Measurements from ENCODE around the gene XIRP1.
"Not testable (repeated sequence)": the region's sequence is repeated elsewhere in the genome, so short reads cannot be mapped to it uniquely, and the experiment has no call there.

XIRP1 gene

GRCh38 chr3:39185959-39186691 is 6.3 kb downstream of the XIRP1 start:
- DNase-seq = no peak

GRCh38 chr3:39185326-39185958 is 7.0 kb downstream of the XIRP1 start:
- no peak for DNase-seq

DNA sequence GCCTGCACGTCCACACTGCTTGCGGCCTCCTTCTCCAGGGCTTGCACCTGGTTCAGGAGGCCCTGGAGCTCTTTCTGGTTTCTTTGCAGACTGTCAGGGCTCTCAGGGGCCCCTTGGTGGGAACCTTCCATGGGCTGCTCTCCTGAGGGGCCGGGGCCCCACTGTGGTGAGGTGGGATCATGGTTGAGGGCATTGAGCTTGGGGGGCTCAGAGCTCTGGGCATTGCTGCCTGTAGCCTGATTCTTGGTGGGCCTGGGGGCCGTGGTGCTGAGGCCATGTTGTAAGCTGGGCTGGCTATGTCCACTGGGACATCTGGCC is 7.5 kb downstream of the XIRP1 start:
- no peak for DNase-seq

DNA sequence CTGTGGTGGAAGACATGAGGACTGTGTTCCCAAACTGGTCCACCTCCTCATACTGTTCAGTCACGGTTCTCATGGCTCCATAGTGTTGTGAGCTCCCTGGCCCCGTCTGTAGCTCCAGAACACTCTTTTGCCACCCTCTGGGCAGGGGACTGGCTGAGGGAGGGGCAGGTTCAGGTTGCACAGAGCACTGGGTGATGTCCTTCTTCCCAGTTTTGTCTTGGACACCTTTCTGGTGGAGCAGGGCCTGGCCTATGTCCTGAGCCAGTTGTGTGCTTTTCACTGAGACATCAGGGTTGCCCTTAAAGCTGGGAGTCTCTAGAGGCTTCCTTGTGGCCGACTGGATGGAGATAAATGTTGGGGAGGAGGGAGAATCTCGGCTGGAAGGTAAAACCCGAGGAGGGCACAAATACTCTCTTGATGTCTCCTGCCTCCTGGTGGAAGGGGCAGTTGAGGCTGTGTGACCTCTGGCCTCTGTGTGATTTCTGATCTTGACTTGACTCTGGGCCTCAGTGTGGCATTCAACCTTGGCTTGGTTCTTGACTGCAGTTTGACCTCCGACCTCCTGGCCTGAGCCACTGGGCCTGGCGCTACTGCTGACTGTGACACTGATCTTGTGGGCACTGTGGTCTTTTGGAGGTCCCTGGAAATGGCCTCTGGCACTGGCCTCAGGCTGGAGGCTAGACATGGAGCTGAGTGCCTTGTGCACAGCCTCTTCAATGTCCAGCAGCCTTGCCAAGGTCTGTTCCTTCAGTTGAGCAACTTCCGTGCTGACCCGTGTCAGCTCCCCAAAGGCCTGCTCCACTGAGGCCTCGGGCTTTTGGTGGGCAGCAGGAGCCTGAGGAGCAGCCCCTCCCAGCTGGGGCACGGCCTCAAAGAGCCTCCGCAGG is 8.1 kb downstream of the XIRP1 start:
- no peak for DNase-seq

- DNase-seq = no peak
Measured at GRCh38 chr3:39183211-39184080, 8.9 kb downstream of the XIRP1 start.

DNA sequence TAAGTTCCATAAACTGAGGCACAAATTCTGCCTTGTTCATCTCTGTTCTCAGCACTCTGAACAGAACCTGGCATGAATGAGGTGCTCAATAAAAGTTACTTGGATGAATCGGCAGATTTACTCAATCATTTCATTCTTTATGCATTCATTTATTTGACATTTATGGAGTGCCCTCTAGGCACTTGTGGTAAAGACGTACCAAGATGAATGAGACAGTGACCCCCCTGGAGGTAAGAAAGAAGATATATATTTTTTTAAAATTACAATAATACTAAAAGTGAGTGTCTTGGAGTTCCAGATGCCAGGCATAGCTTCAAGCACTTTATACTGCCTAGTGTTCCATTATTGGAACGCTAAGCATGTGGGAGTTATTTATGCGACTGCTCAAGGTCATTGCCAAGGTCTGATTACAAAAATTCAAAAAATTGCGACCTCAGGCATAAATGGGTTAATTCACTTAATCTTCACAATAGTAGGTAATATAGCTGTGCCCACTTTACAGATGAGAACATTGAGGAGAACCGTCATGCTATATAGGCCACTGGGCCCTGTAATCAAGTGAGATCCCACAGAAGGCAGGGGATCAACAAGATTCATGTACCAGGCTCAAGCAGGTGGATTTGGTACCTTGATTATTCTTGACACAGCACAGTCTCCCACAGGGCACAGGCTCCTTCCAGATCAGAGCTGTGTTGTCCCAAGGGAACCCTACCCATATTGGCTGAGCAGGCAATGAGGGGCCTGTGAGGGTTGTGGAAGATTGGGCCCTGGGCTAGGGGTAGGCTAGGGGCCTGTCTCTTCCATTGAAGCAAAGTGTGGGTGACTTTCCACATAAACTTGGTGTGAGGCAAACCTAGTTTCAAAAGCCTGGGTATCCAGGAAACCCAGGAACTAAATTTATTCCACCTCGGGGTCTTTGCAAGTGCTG is 10.7 kb downstream of the XIRP1 start:
- peak in 1 of 6 experiments; percentile 14 for DNase-seq

DNA sequence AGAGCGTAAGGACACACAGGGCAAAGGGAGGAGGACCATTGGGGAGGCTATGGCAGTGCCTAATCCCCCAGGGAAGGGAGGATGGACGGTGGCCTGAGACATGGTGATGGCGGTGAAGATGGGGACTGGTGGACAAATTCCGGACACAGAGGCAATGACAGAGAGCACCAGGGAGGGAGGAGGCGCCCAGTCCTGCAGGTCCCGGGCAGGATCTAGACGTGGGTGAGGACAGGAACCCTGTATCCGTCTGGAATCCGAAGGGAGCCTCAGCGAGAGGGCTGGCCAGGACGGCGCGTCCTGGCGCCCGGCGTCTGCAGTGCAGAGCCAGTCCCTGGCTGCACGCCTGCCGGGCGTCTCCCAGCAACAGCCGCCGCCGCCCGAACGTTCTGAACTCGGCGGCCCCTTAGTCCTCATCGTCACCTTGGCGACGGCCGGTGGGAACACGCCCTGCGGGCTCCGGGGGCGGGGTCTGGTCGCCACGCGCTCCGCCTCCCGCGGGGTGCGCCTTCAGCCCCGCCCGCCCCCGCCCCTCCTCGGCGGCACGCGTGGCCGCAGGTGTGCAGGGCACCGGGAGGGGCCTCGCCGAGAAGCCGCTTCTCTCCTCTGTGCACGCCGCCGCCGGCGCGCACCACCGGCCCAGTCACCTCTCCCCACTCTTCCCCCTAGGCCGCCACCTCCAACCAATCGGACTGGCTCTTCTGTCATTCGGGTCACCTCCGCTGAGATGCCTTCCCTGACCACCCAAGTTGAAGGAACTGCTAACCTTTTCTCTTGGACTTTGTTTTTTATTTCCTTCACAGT is 11.6 kb downstream of the XIRP1 start:
- DNase-seq = peak; percentile 75 to 86 (median 82)

- no peak for DNase-seq
Measured at GRCh38 chr3:39180183-39180545, 12.2 kb downstream of the XIRP1 start.

DNA sequence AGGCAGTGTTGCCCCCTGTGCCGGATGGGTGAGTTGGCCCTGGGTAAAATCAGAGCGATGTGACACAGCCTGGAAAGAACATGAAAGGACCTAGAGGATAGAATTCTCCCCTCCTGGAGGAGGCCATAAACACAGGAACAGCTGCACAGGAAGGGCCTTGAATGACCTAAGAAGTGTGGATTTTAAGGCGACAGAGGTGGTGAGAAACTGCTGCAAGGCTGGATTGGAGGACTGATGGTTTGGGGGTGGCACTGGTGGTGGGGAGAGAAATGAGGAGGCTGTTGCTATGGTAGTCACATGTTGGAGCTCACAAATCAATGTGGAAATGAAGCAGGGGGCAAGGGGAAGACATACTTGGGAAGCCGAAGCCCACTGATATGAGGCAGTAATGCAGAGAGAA is 13.8 kb downstream of the XIRP1 start:
- DNase-seq = no peak

DNA sequence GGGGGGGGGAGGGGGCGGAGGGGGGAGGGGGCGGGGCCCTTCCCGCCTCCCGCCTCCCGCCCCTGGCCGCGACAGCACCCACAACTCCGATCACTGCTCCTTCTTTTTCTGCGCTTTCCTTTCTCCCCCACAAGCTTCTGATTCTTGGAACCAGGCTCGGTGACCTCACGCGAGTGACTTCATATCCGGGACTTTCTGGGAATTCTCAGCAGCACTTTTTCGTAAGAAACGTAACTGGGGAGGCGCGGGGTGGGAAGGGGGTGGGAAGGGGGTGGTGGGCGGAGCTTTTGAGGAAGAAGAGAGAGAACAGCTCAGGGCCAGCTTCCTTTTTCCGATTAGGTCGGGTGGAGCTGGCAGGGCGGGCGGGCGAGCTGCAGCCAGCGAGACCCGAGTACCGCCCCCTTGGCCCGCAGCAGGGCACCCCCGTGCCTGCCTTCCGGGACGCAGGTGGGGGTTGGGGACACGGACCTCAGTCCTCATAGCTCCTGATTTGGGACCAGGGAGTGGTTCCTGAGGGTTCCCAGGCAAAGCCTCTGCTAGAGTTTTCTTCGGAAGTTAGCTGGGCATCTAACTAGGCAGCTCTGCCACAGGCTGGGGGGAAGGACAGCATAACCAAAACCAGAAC is 14.6 kb downstream of the XIRP1 start:
- DNase-seq = peak; percentile 25 to 75 (median 48)

DNA sequence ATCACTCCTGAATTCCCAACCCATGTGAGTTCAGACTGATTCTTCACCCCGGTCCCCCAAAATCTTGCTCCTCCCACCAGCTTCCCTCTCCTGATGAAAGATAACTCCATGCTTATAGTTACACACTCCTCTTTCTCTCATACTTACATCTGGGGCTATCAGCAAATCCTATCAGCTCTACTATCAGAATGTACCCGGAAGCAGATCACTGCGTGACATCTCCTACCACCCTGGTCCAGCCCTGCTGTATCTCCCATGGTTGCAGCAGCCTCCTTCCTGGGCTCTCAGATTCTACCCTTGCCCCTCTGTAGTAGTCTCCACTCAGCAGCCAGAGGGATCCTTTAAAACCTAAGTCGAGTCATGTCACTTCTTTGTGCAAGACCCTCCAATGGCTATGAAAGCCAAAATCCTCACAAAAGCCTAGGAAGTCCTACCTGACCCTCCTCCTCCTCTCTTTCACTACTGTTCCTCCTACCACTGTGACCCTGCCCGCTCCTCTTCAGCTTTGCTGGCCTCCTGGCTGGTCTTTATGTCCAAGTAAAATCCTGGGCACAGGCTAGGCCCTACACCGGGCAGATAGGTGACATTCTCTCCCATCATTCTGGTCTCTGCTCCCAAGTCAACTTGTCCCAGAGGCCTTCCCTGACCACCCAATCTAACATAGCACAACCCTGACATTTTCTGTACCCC is 16.2 kb downstream of the XIRP1 start:
- DNase-seq = no peak

DNA sequence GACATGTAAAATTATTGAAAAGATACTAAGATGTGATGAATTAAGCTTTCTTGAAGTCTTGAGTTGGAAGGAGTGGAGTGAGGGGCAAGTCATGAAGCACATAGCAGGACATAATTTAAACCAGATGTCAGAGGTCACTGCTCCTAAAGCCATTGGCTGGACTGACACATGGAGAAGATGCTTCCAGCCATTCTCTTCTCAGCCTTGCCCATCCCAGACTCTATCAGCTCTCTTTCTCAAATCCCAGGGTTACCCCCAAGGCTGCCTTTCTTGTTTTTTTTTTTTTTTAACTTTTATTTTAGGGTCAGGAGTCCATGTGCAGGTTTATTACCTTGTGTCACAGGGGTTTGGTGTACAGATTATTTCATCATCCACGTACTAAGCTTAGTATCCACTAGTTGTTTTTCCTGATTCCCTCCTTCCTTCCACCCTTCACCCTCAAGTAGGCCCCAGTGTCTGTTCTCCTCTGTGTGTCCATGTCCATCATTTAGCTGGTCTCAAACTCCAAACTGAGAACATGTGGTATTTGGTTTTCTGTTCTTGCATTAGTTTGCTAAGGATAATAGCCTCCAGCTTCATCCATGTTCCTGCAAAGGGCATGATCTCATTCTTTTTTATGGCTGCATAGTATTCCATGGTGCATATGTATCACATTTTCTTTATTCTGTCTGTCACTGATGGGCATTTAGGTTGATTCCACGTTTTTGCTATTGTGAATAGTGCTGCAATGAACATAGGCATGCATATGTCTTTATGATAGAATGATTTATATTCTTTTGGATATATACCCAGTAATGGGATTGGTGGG is 18.9 kb downstream of the XIRP1 start:
- DNase-seq = no peak

- no peak for DNase-seq
Measured at GRCh38 chr3:39171860-39172259, 20.5 kb downstream of the XIRP1 start.

GRCh38 chr3:39170877-39171276 is 21.5 kb downstream of the XIRP1 start:
- not testable (repeated sequence) for DNase-seq

DNA sequence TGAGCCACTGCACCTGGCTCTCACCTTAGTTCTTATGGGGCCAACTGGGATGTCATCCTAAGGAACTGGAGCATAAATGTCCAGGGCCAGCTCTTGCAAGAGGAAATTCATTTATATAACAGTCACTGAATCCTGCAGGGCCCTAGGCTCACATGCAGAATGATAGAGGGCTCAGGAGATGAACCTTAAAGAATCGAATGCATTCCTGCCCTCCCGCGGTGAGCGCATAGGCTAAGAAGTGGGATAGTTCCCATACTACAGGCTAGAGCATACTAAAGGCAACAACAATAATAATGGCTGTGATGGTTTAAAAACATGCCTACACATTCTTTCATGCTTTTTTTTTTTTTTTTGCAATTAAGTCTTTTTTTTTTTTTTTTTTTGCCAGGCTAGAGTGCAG is 21.9 kb downstream of the XIRP1 start:
- no peak for DNase-seq

DNA sequence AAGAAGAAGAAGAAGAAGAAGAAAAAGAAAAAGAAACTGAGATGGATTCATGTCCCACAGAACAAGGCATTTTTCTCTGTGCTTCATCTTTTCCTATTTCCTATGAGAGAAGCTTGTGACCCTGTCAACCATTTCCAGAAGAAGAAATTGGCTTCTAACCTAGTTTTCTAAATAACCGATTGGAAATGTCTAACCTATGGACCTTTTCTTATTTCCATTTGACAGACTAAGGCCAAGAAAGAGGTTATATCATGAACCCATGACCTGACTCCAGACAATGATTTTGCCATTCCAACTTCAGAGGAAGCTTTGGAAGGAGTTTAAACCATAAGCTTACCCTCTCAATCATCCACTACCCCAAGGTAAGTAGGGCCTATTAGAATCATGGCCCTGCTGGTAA is 22.7 kb downstream of the XIRP1 start:
- no peak for DNase-seq

DNA sequence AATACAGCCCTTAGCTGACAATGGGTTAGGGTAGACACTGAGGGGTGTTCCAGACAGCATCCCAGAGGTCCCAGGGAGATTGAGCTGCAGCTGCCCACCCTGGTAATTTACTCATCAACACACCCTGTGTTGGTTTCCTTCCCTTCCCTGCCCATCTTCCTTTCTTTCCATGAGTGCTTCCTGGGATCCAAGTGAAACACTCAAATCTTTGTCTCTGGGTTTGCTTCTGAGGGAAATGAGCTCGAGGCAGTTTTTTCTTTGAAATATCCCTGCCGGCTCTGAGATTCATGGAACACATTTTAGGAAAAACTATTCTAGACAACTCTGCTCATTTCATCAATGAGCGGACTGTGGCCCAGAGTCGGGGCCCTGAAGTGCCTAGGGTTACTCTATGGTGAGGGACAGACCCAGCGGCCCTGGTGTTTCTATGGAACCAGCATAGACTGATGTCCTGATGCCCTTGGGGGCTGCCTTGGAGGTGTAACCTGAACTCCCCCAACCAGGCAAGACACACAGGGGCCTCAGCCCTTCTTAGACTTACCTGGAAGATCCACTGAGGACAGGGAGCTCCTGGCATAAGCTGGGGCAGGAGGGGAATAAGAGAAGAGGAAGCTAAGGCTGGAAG is 24.1 kb downstream of the XIRP1 start:
- no peak for DNase-seq

DNA sequence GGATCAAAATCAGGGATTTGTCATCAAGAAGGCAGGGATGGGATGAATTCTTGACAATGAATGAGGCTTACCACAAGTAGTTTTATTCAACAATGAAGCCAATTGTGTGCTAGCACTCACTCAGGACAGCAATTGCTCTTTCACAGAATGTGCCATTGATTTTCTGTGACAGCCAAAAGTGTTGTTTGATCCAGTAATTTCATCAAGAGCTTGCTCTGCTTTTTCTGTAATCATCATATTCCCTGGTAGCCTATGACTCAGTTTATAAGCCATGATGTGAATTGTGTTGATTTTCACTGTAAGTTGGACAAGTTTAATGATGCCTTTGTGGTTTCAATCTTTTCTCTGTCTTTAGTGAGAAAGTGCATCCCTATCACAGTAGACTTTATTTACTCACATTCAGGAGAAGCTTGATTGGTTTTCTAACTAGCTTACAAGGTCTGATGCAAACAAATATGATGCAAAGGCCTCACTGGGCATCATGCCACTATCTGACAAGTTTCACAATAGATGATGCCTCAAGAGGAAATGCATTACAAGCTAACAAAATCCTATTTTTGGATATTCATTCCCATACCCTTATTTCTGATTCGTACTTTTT is 25.4 kb downstream of the XIRP1 start:
- DNase-seq = no peak
